Right lobe of liver (tissue), 6 donors: ENCODE data around the gene OGN. TPM values are rescaled to one million over a fixed set of nuclear protein-coding genes. Genes with fewer than 3 reads are reported as not detected.
"Not testable (repeated sequence)": the region's sequence is repeated elsewhere in the genome, so short reads cannot be mapped to it uniquely, and the experiment has no call there.

ENCODE experiments used
- ATAC-seq, 4 donors: fragments of 200-7000 bp; cut with Tn5 transposase; one replicate each; pipeline ENCODE4 v1.9.1; 2020; ENCODE audit warnings: mild to moderate bottlenecking in 4 of 4, moderate library complexity in 4 of 4
- DNase-seq, 3 donors: peaks; one replicate each; pipeline ENCODE4 v3.0.0-alpha.2; 2020
- H3K27ac ChIP-seq, 3 donors: fragments of 200-600 bp; one replicate each; pipeline ENCODE4 v1.8.0; 2022
- H3K27me3 ChIP-seq, 2 donors: fragments of 200-600 bp; one replicate each; pipeline ENCODE4 v1.8.0; 2022
- H3K36me3 ChIP-seq, 4 donors: fragments of 200-600 bp; sonication (generic) in 1 of 4; one replicate each; pipeline versions ENCODE4 v1.5.1 to v1.8.0; 2017 to 2022; ENCODE audit warnings: control low read depth in 1 of 4
- H3K4me1 ChIP-seq, 4 donors: fragments of 200-600 bp; sonication (generic) in 1 of 4; one replicate each; pipeline versions ENCODE4 v1.5.1 to v1.8.0; 2017 to 2022; ENCODE audit warnings: control low read depth in 1 of 4
- H3K4me3 ChIP-seq, 3 donors: fragments of 200-600 bp; one replicate each; pipeline ENCODE4 v1.8.0; 2022
- H3K9me3 ChIP-seq, 4 donors: fragments of 200-600 bp; sonication (generic) in 1 of 4; one replicate each; pipeline versions ENCODE4 v1.5.1 to v1.8.0; 2017 to 2022; ENCODE audit warnings: control low read depth in 1 of 4
- POLR2A ChIP-seq: fragments of 450-650 bp; IDR thresholded peaks from one replicate; pipeline ENCODE4 v1.6.1; 2017; ENCODE audit warnings: antibody characterized with exemption, mild to moderate bottlenecking
- WGBS: methylation state at CpG from one replicate; pipeline ENCODE4 v1.1.6; 2018; ENCODE audit warnings: low coverage, low lambda C conversion rate; ENCODE audit not compliant: insufficient coverage; ENCODE audit errors: missing lambda C conversion rate; 5-methylcytosine and 5-hydroxymethylcytosine counted together
- intact Hi-C, 2 donors: fragments of 100-400 bp; cut with DNase I; formaldehyde crosslinking; loops; one replicate each; pipeline versions ENCODE4 v1.11.2 to v1.14.1; 2022
- total RNA-seq, 6 experiments: library from RNA; depleted of rRNA in 2 of 6; stranded (reverse); fragments of >200 nt in 2 of 6; fragmentation: NEBNext Ultra II Directional in 3 of 6; extraction: Animal tissue kit (Norgen Biotek cat#: 25700) in 3 of 6; gene quantifications; one replicate each; pipeline versions ENCODE4 v1.1.0 to v1.2.4, GENCODE V29; 2016 to 2023
- TF ChIP-seq, protein P1 (sequence below), 4 donors: fragments of 200-600 bp in 3 of 4; fragments of 450-650 bp in 1 of 4; IDR thresholded peaks; one replicate each; pipeline versions ENCODE4 v1.5.1 to v1.8.0; 2016 to 2022; ENCODE audit warnings: antibody characterized with exemption in 4 of 4, mild to moderate bottlenecking in 2 of 4
- donor health status: DM: no; HTN: yes; CAD: no.
- donor health status: DM: no; HTN: no; CAD: no.
- donor health status: DM: no; HTN: no; CAD: no.
- donor health status: DM: no; HTN: yes; CAD: no.
- donor health status: DM: no; HTN: yes; CAD: no.

OGN gene
- total RNA-seq, 6 experiments from 2014 or later: 0.31 to 1.6 (median 0.43) TPM; not detected in 1

DNA sequence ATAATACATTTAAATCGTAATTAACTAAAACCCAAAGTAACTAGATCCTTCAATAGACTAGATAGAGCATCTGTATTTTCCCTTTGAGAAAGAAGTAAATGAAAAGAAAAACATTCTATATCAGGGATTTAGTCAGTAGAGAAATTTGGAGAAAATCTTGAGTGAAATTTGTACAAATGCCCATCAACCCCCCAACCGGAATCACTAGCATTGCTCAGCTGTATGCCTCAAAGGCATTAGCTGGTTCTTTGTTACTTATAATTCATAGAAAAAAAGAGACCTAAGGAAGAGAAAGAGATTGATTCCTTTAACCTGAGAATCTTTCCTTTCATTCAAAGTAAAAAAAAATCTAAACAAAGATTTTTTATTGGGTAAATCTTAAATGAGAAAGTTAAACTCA lies 19.2 kb upstream of the OGN start:
- H3K27ac ChIP-seq: no peak overlapping the region
- no peaks in the 10 kb centered on the region for H3K36me3 ChIP-seq
- TF ChIP-seq POLR2A: no peak
- TF ChIP-seq, protein P1, sequence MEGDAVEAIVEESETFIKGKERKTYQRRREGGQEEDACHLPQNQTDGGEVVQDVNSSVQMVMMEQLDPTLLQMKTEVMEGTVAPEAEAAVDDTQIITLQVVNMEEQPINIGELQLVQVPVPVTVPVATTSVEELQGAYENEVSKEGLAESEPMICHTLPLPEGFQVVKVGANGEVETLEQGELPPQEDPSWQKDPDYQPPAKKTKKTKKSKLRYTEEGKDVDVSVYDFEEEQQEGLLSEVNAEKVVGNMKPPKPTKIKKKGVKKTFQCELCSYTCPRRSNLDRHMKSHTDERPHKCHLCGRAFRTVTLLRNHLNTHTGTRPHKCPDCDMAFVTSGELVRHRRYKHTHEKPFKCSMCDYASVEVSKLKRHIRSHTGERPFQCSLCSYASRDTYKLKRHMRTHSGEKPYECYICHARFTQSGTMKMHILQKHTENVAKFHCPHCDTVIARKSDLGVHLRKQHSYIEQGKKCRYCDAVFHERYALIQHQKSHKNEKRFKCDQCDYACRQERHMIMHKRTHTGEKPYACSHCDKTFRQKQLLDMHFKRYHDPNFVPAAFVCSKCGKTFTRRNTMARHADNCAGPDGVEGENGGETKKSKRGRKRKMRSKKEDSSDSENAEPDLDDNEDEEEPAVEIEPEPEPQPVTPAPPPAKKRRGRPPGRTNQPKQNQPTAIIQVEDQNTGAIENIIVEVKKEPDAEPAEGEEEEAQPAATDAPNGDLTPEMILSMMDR (IDR thresholded peaks at IDR 0.05): no peak
- DNase-seq (no peak), ATAC-seq (no peak)
- no peak overlapping the region for H3K4me3 ChIP-seq
- 92% methylated on average over 2 of the region's 2 CpGs for WGBS
- no peaks in the 10 kb centered on the region for H3K9me3 ChIP-seq
- H3K27me3 ChIP-seq: no peaks in the 10 kb centered on the region
- intact Hi-C loops: no loop called here
- no peaks in the 10 kb centered on the region for H3K4me1 ChIP-seq

DNA sequence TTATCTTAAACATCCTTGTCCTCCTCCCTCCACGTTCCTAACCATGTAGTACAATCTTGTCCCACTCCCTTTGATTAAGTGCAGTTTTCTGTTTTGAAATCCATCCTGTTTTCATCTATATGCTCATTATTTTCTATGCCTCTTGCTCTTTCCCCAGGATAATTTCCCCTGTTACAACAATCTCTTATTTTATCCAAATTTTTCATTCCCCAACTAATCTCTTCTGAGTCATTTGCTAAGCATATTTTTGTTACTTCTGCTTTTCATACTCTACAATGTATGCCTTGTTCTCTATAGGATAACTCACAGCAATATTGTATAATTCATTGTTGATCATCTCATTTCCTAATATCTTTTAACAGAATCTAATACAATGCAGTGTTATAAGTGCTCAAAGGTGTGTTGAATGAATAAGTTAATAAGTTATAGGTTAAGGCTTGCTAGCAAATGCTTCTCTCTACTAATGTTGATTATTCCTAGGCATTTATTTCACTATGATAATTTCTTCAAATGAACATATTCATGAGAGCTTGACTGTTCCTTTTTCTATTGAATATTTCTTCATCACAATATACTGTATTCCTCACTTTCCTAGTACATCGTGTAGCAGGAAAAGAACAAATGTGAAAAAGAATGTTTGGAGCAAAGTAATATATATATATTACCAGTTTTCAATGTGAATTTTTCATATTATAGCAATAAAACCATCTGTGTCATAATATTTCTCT lies 18.4 kb upstream of the OGN start:
- 89% methylated on average over 1 of the region's 2 CpGs for WGBS
- TF ChIP-seq POLR2A: no peak
- TF ChIP-seq, protein P1 (IDR thresholded peaks at IDR 0.05): no peak
- ATAC-seq (no peak), DNase-seq (no peak)
- no peaks in the 10 kb centered on the region for H3K27me3 ChIP-seq
- H3K9me3 ChIP-seq: no peaks in the 10 kb centered on the region
- H3K4me1 ChIP-seq: no peaks in the 10 kb centered on the region
- H3K4me3 ChIP-seq: no peak overlapping the region
- no peak overlapping the region for H3K27ac ChIP-seq
- intact Hi-C loops: no loop called here
- no peaks in the 10 kb centered on the region for H3K36me3 ChIP-seq

DNA sequence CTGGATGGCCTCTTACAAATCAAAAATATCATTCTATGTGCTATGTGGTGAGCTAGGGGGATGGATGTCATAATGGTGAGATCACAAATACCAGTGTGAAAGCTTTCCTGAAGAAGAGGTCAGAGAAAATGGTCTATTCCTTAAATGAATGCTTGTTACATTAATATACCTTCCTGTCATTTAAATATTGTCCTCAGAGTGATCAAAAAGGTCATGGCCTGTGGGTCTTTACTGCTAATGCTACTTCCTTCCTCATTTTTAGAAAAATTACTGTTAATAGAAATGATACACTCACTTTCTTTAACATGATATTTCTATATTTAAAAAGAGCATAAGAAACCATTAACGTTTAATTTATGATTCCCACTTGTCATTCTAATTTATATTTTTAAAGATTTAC lies 10.2 kb upstream of the OGN start:
- ATAC-seq: no peak
- no peak overlapping the region for H3K4me3 ChIP-seq

DNA sequence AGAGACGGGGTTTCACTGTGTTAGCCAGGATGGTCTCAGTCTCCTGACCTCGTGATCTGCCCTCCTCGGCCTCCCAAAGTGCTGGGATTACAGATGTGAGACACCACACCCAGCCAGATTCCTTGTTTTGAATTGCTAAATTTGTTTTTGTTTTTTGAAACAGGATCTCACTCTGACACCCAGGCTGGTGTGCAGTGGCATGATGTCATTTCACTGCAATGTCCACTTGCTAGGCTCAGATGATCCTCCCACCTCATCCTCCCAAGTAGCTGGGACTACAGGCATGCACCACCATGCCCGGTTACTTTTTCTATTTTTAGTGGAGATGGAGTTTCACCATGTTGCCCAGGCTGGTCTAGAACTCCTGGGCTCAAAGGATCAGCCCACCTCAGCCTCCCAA lies 6.8 kb upstream of the OGN start:
- H3K4me3 ChIP-seq, H3K36me3 ChIP-seq, H3K27me3 ChIP-seq, H3K9me3 ChIP-seq, H3K27ac ChIP-seq, DNase-seq, H3K4me1 ChIP-seq, intact Hi-C loops: not testable (repeated sequence)
- WGBS: 94% methylated on average over 4 of the region's 4 CpGs
- peak in 1 of 4 donors; percentile 35 for ATAC-seq

More for the DNA sequence above, 10.2 kb upstream of the OGN start:
- H3K4me1 ChIP-seq: no peaks in the 10 kb centered on the region
- no peaks in the 10 kb centered on the region for H3K27me3 ChIP-seq
- intact Hi-C loops: no loop called here
- H3K9me3 ChIP-seq: no peaks in the 10 kb centered on the region
- H3K27ac ChIP-seq: no peak overlapping the region
- no peak for DNase-seq
- TF ChIP-seq POLR2A: no peak
- TF ChIP-seq, protein P1 (IDR thresholded peaks at IDR 0.05): no peak
- 44% methylated on average over 1 of the region's 1 CpG for WGBS
- no peaks in the 10 kb centered on the region for H3K36me3 ChIP-seq

DNA sequence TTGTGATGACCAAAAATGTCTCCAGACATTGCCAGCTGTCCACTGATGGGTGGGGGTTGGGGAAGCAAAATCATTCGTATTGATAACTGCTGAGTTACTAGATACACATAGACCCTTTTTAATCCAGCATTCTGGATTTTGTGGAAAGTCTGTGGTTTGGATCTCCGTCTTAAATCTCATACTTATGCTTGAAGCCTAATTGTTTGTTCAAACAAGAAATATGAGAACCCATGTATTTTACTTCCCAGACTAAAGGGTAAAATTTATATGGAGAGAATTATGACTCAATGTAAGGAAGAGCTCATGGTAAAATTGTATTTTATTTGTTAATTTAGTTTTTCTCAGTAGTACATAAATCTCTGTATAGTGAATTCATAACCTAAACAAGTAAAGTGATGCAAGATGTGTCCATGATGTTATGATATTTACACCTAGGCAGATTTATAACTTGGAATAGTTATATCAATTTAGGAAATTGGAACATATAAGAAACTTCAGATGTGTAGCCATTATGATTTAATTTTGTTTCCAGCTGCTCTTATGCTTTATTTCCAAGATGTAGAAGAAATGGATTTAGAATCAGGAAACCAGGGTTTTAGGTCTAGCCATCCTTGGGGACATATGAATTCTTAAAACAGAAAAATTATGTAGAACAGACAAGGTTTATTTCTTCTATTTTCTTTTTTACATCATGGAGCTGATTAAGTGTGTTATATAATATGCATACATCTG lies 4.5 kb upstream of the OGN start:
- H3K27me3 ChIP-seq: no peaks in the 10 kb centered on the region
- no peaks in the 10 kb centered on the region for H3K4me1 ChIP-seq
- intact Hi-C loops: no loop called here
- no peaks in the 10 kb centered on the region for H3K9me3 ChIP-seq
- ATAC-seq: no peak
- no peak overlapping the region for H3K27ac ChIP-seq
- H3K4me3 ChIP-seq: no peak overlapping the region
- no peak for TF ChIP-seq POLR2A
- TF ChIP-seq, protein P1 (IDR thresholded peaks at IDR 0.05): no peak
- no peaks in the 10 kb centered on the region for H3K36me3 ChIP-seq
- WGBS: 94% methylated on average over 2 of the region's 2 CpGs
- no peak for DNase-seq
